Hindlimb muscle (tissue), 1 donor: Measurements from ENCODE around the gene VMO1. TPM values are rescaled to one million over a fixed set of nuclear protein-coding genes. Genes with fewer than 3 reads are reported as not detected.
"Not testable (repeated sequence)": the region's sequence is repeated elsewhere in the genome, so short reads cannot be mapped to it uniquely, and the experiment has no call there.

Experiments used
- DNase-seq: peaks from one replicate; pipeline ENCODE4 v3.0.0-alpha.2; 2013
- polyA plus RNA-seq: library from polyadenylated mRNA; unstranded; fragments of 120-200 nt; gene quantifications from one replicate; pipeline ENCODE4 v1.2.1, GENCODE V29; 2013; ENCODE audit not compliant: insufficient read length

VMO1 gene
- 4.7 TPM for polyA plus RNA-seq

GRCh38 chr17:4786106-4786511 is at the start of gene VMO1:
TSS of gene VMO1 (minus strand) at chr17:4786364. CDS start at chr17:4786352, 12 bp downstream.
- DNase-seq = no peak

- DNase-seq = no peak
These were observed 48.5 kb upstream of the VMO1 start for GRCh38 chr17:4834681-4835020.

- peak; percentile 43 for DNase-seq
These were observed 47.9 kb upstream of the VMO1 start for GRCh38 chr17:4833941-4834680.

GRCh38 chr17:4833178-4833940 is 47.2 kb upstream of the VMO1 start, which contains the start of gene MINK1:
TSS of gene MINK1 (plus strand) at chr17:4833340. CDS start at chr17:4833584, 244 bp downstream.
- peak; percentile 99 for DNase-seq

DNA sequence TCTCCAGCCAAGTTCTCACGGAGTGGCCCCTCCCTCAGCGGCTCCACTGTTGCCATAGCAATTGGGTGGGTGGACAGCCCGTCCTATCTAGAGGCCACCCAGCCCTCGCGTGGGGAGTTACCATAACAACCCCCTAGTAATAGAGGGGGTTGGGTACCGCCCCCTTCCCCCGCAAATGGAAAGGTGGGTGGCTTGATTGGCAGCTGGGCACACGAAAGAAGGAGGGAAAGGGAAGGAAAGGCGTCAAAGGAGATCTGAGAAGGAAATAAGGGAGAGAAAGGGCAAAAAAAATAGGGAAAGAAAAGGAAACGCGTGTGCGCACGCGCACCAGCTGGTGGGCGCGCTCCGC is 46.6 kb upstream of the VMO1 start:
- DNase-seq = not testable (repeated sequence)

GRCh38 chr17:4827399-4827798 is 41.2 kb upstream of the VMO1 start:
- DNase-seq = no peak

DNA sequence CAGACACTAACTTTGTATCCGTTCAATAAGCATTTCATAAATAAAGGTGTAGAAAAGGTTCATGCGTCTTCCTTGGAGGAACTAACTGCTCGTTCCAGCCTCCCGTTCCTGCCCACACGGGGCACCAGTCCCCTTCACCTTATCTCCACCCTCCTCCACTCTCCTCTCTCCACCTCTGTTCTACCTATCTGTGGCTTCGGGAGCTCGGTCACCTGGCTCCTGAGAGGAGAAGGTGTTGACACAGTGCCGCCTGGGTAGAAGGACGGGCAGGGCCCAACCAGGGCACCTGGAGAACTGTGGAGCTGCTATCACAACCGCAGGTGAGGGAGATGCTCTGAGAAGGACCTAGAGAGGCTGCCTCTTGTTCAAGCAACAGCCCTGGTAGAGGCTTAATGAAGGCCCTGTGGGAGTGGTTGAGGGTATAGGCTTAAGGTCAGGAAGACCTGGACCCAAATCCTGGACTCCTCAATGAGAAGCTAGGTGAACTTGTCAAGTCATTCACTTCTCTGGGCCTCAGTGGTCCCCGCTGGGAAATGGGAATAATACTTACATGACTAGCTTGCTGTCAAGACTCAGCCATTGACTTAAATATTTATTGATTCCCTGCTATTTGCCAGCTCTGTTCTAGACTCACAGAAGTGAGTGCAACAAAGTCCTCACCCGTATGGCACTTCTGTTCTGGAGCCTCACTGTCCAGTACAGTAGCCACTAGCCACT is 37.4 kb upstream of the VMO1 start:
- no peak for DNase-seq

- DNase-seq = no peak
These were observed 36.7 kb upstream of the VMO1 start for GRCh38 chr17:4822835-4823234.

DNA sequence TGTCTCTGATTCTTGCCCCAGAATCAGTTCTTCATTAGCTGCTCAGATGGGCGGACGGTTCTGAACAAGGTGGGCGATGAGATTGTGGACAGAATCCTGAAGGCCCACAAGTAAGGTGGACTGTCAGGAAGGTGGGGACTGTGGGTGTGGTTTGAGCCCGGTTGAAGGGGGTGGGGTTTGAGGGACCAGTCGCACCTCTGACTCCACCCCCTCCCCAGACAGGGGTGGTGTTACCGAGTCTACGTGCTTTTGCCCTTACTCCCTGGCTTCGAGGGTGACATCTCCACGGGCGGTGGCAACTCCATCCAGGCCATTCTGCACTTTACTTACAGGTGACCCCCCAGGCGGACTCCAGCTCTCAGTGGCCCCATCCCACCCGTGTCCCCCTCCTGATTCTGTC is 32.1 kb upstream of the VMO1 start:
- DNase-seq = no peak

- DNase-seq = no peak
These were observed 30.7 kb upstream of the VMO1 start for GRCh38 chr17:4816826-4817225.

- DNase-seq = no peak
These were observed 29.0 kb upstream of the VMO1 start for GRCh38 chr17:4815043-4815675.

DNA sequence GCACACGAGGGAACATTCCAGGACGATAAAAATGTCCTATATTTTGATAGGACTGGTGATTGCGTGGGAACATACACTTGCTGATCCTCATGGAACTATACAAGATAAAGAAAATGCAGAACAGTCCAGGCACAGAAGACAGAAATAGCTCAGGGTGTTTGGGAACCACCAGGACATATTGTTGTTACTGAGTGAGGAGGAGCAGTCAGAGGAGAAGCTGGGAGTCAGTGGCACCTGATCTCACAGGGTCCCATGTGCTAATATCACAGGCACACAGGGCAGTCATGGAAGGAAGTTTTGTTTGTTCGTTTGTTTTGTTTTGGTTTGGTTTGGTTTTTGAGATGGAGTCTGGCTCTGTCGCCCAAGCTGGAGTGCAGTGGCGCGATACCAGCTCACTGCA is 26.5 kb upstream of the VMO1 start:
- no peak for DNase-seq

- no peak for DNase-seq
These were observed 25.3 kb upstream of the VMO1 start for GRCh38 chr17:4811471-4811870.

DNA sequence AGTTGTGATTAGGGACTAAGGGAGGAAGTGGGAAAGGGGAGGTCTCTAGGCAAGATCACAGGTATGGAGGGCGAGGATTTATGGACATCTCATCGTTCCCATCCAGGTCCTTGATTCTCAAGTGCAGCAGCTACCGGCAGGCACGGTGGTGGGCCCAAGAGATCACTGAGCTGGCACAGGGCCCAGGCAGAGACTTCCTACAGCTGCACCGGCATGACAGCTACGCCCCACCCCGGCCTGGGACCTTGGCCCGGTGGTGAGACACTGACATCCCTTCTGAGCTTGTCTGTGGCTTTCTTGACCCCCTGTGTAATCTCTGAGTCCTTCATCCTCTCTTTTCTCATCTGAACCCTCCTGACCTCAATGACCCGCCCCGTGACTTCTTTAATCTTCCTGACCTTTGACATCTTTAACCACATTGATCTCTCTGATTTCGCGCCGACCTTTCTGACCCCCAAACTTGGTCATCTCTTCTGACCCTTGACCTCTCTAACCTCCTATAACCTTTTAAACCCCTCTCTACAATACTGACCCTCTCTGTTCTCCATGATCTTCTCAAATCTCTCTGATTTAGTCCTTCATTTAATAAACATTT is 24.6 kb upstream of the VMO1 start:
- no peak for DNase-seq

DNA sequence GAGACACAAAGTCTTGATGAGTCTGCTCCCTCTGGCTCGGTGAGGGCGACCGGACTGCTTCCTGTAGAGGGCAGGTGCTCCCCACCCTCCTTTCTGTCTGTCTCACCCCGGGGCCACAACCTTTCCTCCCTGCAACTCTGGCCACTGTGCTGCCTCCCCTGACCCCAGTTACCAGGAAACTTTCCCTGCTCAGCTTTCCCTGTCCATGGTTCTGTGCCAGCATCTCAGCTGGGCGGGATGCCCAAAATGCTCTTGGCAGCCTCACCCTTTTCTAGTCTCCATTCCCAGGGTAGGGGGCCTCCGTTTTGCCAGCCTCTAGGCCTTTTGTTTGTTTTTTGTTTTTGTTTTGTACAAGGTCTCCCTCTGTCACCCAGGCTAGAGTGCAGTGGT is 22.2 kb upstream of the VMO1 start:
- DNase-seq = peak; percentile 62

GRCh38 chr17:4807605-4808377 is 21.6 kb upstream of the VMO1 start:
- DNase-seq = peak; percentile 17

DNA sequence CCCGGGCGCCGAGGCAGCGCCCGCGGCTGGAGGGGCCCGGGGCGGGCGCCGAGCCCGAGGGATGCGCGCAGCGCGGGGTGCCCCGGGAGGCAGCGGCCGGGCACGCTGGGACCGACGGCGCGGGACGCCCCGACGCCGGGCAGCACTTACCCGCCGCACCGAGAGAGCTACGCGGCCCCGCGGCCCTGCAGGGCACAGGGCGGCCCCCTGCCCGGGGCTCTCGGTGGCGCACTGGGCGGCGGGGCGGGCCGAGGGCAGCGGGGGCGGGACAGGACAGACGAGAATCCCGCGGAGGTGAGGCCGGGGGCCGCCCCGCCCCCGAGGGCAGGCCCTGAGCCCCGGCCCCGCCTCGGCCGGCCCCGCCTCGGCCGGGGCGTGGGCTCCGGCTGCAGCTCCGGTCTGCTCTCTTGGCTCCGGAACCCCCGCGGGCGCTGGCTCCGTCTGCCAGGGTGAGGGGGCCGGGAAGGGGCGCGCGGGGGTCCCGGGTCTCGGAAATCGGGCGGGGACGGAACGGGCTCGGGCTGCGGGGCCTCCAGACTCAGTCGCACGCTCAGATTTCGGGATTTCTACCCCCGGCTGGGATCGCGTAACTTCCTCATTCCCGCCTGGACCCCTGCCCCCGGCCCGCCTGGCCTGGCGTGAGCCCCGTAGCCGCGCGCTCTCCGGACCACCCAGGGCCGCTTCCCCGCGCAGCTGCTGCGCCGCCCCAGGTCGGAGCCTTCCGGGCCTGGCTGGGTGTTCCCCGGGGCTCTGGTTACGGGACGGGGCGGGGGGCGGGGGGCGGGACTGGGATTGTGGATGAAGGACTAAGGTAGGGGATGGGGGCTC is 20.8 kb upstream of the VMO1 start, which contains the start of gene PLD2:
Gene PLD2 (plus strand): TSS at position 376 of the 828 bp plus-strand sequence. CDS start 621 bp downstream, outside the sequence.
- peak; percentile 90 for DNase-seq

- DNase-seq = no peak
These were observed 20.3 kb upstream of the VMO1 start for GRCh38 chr17:4806456-4806776.

- DNase-seq = no peak
These were observed 16.1 kb upstream of the VMO1 start, which contains the start of gene C17orf114 for GRCh38 chr17:4802228-4802627. TSS of gene C17orf114 (minus strand) at chr17:4802328.

GRCh38 chr17:4800462-4801196 is 14.5 kb upstream of the VMO1 start:
- DNase-seq = no peak
